Skeletal muscle satellite cell (primary cell): Measurements from ENCODE around the gene ANKRD36C. TPM values are rescaled to one million over a fixed set of nuclear protein-coding genes. Genes with fewer than 3 reads are reported as not detected.
"Not testable (repeated sequence)": the region's sequence is repeated elsewhere in the genome, so short reads cannot be mapped to it uniquely, and the experiment has no call there.

Source experiments
- H3K27me3 ChIP-seq: 2 replicates; pipeline ENCODE4 v1.7.0; 2013; ENCODE audit warnings: low read length; ENCODE audit not compliant: control insufficient read depth, insufficient read depth
- H3K36me3 ChIP-seq: 2 replicates; pipeline ENCODE4 v1.7.0; 2013; ENCODE audit warnings: mild to moderate bottlenecking, control low read depth, low read length; ENCODE audit not compliant: insufficient read depth
- H3K4me1 ChIP-seq: 2 replicates; pipeline ENCODE4 v1.7.0; 2013; ENCODE audit warnings: low read length; ENCODE audit not compliant: control insufficient read depth, insufficient read depth
- H3K4me2 ChIP-seq: 2 replicates; pipeline ENCODE4 v1.7.0; 2013; ENCODE audit warnings: mild to moderate bottlenecking, low read length
- H3K4me3 ChIP-seq: 2 replicates; pipeline ENCODE4 v1.7.0; 2013; ENCODE audit warnings: low read length
- H3K9ac ChIP-seq: 2 replicates; pipeline ENCODE4 v1.7.0; 2013; ENCODE audit warnings: mild to moderate bottlenecking, low read depth, low read length, moderate library complexity
- H3K9me3 ChIP-seq: replicated peaks from 2 replicates; pipeline ENCODE4 v1.7.0; 2013; ENCODE audit warnings: mild to moderate bottlenecking, control low read depth, low read length
- total RNA-seq: library from RNA; depleted of rRNA; stranded (reverse); fragments of >200 nt; gene quantifications from 2 replicates; pipeline ENCODE4 v1.2.3, GENCODE V29; 2012; rRNA removed

The ANKRD36C gene
- total RNA-seq: 26.2 and 36.5 TPM in 2 replicates

DNA sequence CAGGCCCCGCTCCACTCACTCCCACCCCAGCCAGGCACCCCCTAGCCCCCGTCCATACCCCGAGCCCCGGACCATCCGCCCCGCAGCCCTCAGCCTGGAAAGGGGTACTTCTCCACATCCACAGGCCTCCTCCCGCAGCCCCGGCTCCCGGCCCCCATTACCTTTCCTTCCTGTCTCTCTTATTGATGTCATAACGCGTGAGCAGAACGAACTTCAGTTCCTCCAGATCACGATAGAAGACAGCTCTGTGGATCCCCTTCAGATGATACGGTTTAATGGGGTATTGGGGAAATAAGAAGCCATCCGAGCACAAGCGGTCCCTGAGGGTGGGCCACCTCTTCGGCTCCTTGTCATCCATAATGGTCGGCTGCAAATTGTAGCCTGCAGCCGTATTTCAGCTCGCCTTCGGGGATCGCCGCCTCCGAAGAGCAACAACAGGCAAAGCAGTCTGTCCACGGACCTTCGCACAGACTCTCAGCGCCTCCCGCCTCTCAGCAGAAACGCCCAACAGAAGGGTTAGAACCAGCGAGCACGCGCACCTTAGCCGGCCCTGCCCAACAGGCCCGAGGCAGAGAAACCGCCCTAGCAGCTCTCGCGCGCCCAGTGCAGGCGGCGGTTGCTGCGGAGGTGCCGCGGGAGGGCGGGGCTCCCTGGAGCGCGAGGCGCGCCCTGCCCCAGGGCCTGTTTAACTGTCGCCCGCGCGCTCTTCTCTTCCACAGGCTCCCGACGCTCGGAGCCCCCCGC, at the start of gene ANKRD36C:
Gene ANKRD36C (minus strand): TSS at position 474 of the 744 bp plus-strand sequence. CDS start 116 bp downstream, at position 358.
- not testable (repeated sequence) for H3K9me3 ChIP-seq, H3K36me3 ChIP-seq, H3K4me1 ChIP-seq, H3K27me3 ChIP-seq
- peak within 1 kb of the TSS; percentile 100 for H3K4me2 ChIP-seq
- H3K4me3 ChIP-seq: peak within 1 kb of the TSS; percentile 91
- H3K9ac ChIP-seq: peak within 1 kb of the TSS; percentile 89

DNA sequence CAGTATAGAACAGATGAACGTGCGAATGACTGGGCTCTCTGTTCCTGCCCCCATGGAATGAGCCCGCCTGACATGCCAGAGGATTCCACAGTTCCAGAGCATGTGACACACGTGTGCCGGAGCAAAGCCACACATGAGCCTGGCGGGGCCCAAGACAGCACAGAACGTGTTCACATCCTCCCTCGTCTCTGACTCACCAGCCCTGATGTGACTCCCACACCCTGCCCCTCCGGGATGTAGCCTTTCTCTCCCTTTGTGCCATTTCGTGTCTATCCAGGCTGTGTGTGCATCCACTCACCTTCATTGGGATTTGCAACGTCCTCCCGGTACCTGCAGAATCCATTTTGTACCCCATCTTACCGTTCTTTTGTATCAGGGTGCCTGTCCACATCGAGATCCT, 43.9 kb upstream of the ANKRD36C start:
- H3K9me3 ChIP-seq: not testable (repeated sequence)

DNA sequence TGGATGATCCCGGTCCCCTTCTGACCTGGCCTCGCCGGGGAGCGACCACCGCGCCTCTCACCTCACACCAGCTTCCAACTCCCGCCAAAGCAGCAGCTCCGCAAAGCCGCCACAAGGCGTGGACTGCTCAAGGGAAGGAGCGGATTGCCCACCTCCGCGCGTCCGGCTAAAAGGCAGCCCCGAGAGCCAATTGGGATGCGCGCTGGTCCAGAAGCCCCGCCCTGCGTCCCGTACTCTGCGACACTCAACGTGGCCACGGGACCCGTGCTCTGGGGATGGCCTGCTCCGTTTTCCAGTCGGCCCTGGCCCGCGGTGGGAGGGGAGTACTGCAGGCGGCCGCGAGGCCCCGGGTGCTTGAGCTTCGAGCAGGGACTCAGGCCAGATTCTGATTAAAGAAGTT, 43.2 kb upstream of the ANKRD36C start, which contains the start of gene GPAT2:
Gene GPAT2 (minus strand): TSS at position 125 of the 400 bp plus-strand sequence. CDS start 2,557 bp downstream, outside the sequence.
- not testable (repeated sequence) for H3K4me3 ChIP-seq, H3K36me3 ChIP-seq, H3K4me2 ChIP-seq, H3K27me3 ChIP-seq, H3K9ac ChIP-seq, H3K9me3 ChIP-seq, H3K4me1 ChIP-seq

More for the DNA sequence above, 43.9 kb upstream of the ANKRD36C start:
- not testable (repeated sequence) for H3K36me3 ChIP-seq, H3K4me3 ChIP-seq, H3K27me3 ChIP-seq, H3K9ac ChIP-seq, H3K4me1 ChIP-seq, H3K4me2 ChIP-seq

DNA sequence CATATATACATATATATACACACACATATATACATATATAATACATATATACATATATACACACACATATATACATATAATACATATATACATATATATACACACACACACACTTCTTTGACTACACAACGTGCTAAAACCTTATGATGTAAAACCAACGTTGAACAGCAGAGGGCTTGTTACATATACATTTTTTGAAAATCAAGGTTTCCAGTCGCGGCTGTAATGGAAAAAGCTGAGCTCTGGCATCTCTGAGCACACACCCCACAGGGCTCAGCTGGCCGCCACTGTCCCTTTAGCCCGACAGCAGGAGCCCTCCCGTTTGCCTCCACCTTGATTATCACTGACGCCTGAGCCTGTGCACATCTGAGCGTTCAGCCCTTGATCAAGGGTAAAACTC, 42.4 kb upstream of the ANKRD36C start:
- H3K9me3 ChIP-seq, H3K36me3 ChIP-seq, H3K4me2 ChIP-seq, H3K27me3 ChIP-seq, H3K9ac ChIP-seq, H3K4me1 ChIP-seq, H3K4me3 ChIP-seq: not testable (repeated sequence)

DNA sequence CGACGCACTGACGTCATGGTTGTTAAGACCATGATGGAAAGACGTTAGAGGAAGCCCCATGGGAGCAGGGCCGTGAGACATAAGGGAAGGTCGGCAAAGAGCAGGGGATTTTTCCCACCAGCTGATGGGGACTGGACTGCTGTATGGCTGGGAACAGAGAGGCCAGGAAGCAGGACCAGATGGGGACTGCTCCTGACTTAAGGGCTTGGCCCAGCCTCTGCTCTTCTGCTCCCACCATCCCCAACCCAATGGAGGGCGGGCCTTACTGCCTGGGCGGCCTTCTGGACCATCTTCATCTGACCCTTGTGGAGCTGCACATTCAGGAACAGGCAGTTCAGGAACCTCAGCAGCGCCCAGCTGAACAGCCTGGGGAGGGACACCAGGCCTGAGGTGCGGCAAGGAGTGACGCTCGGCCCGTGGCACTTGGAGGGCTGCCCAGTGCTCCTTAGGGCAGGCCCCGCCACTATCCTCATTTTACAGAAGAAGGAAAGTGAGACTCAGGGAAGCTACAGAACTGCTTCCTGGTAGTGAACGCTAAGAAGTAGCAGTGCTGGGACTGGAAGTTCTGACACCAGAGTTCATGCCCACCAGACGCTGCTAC, 36.2 kb upstream of the ANKRD36C start:
- H3K27me3 ChIP-seq, H3K9me3 ChIP-seq, H3K9ac ChIP-seq, H3K4me3 ChIP-seq, H3K4me1 ChIP-seq, H3K4me2 ChIP-seq, H3K36me3 ChIP-seq: not testable (repeated sequence)

DNA sequence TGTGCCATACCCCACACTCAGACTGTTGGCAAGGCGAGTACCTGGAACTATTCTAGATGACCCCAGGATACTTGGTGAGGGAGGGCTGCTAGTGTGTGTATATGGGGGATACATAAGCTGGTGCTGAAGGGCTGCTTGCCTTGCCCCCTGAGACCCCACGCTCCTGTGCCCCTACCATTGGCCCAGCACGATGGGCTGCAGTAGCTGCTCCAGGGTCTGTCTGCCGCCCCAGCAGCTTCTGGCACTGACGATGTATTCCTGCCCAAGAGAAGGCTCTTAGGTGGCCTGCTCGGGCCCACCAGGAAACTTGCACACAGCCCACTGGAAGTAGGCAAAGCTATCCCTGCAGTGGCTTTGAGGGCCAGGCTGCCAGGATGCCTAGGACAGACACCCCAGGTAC, 34.1 kb upstream of the ANKRD36C start:
- H3K9ac ChIP-seq, H3K4me3 ChIP-seq, H3K4me2 ChIP-seq, H3K9me3 ChIP-seq, H3K36me3 ChIP-seq, H3K27me3 ChIP-seq, H3K4me1 ChIP-seq: not testable (repeated sequence)

DNA sequence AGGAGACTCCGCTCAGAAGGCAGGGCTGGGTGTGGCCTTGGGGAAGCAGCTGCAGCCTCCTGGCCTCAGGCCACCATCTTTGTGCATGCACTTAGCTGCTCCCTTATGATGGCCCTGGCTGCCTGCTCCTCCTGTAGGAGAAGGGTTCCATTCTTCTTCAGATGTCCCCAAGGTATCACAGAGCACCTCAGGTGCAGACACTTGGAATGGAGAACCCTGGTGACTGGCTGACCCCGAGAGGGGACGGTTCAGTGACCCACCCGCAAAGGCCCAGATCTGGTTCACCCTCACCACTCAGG, 33.5 kb upstream of the ANKRD36C start:
- H3K4me2 ChIP-seq: no peak overlapping the region
- no peaks in the 10 kb centered on the region for H3K27me3 ChIP-seq
- H3K36me3 ChIP-seq: no peaks in the 10 kb centered on the region
- no peaks in the 10 kb centered on the region for H3K9me3 ChIP-seq
- no peak overlapping the region for H3K4me3 ChIP-seq
- H3K4me1 ChIP-seq: peaks cover 1% of the 10 kb centered on the region
- no peak overlapping the region for H3K9ac ChIP-seq

DNA sequence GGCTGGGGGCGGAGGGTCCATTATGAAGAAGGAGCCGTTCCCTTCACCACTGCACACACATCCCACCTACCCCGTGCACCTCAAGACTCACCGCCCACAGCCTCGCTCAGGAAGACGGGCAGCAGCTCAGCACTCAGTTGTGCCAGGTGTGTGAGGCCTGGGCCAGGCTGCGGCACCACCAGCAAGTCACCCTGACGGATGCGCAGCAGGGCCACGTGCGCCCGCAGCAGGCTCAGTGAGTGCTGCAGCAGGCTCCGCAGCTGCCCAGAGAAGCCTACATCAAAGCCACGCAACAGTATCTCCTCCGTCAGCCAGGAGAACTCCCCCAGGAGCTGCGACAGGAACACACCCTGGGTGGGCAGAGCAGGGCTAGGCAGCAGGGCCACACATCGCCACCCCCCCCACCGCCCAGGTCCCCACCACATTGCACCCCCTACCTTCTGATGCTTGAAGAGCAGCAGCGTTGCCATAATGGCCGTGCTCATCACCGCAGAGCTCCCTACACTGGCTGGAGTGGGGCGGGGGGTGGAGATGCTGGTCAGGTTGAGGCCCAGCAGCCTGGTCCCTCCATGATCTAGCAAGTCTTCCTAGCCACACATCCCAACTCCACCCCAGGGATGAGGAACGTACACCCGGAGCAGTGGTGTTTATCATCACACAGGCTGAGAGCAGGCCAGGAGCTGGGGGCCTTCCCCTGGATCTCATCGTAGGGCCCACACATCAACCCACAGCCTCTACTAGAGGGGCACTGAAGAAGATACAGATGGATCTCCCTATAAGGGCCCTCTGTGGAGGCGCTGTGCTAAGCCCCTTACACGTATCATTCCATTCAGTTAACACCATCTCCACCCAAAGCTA, 32.9 kb upstream of the ANKRD36C start:
- Histone ChIP-seq H3K4me2 (no peak overlapping the region), H3K4me1 (peaks cover 2% of the 10 kb centered on the region), H3K36me3 (no peaks in the 10 kb centered on the region), H3K27me3 (no peaks in the 10 kb centered on the region), H3K9ac (no peak overlapping the region), H3K4me3 (no peak overlapping the region), H3K9me3 (no peaks in the 10 kb centered on the region)

DNA sequence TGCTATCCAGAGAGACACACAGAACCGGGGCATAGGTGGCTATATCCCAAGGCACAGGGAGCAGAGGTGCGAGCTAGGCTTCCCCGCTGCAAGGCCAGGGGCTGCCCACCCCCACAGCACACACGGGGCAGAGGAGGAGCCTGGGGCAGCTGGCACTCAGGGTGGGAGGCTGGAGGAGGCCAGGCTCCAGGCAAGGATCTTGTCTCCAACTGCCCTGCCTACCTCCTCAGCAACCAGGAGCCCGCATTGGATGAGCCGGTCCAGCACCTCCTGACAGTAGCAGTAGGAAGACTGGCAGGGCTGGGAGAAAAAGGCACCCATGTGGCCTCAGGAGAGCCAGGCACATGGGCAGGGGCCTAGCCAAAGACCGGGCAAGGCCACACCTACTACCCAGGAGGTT, 32.1 kb upstream of the ANKRD36C start:
- H3K4me1 ChIP-seq, H3K36me3 ChIP-seq, H3K4me3 ChIP-seq, H3K9ac ChIP-seq, H3K27me3 ChIP-seq, H3K9me3 ChIP-seq, H3K4me2 ChIP-seq: not testable (repeated sequence)

DNA sequence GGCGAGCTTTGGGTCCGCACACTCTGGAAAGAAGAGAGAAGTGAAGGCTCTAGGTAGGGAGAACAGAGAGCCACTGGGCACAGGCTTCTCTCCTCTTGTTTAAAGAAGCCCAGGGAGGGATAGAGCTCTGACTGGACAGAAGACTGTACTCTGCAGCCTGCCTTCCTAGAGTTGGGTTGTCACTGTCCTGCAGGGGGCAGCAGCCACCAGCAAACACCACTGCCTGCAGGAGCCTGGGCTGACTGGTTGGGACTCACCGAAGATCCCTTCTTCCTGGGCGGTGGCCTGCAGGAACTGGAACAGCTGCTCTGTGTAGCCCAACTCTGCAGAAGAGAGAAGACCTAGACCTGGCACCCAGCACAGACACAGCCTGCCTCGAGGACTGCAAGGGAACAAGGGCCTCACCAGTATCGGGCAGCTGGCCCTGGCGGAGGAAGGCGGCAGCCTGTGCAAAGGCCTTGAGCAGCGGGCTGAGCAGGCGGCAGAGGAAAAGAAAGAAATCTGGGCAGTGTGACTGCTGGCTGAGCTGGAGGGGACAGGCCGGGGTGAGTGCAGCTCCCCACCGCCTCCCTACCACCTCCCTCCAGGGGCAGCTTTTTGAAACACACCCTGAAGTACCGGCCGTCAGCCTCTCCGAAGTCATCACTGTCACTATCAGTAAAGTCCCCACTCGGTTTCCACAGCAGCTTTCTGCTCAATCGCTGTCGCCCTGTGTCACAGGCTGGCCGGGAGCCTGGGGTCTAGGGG, 31.2 kb upstream of the ANKRD36C start:
- H3K9ac ChIP-seq, H3K4me3 ChIP-seq, H3K36me3 ChIP-seq, H3K4me1 ChIP-seq, H3K27me3 ChIP-seq, H3K9me3 ChIP-seq: not testable (repeated sequence)
- H3K4me2 ChIP-seq: peak overlapping the region; percentile 61

DNA sequence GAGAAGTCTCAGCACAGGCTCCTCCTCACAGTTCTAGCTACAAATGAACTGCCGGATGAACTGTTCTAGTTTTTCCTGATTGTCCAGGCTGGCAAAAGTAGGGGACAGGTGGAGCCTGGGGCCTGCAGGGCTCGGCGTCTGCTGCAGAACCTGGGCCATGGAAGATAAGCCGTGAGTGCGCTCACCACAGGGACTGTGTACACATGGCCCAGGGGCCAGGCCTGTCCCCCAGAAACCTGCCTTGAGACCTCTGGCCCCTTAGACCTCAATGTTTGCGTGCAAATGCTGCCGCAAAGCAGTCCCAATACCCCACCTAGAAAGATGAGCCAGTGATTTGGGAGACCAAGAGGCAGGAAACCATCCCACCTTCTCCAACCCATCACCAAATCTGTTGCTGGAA, 30.5 kb upstream of the ANKRD36C start:
- not testable (repeated sequence) for H3K4me2 ChIP-seq, H3K9me3 ChIP-seq, H3K36me3 ChIP-seq, H3K4me3 ChIP-seq, H3K4me1 ChIP-seq, H3K9ac ChIP-seq, H3K27me3 ChIP-seq
